Osteoblast (primary cell): ENCODE data around the gene RRAGC. TPM values are rescaled to one million over a fixed set of nuclear protein-coding genes. Genes with fewer than 3 reads are reported as not detected.

Source experiments
- DNase-seq: peaks from one replicate; pipeline ENCODE4 v3.0.0; 2011; ENCODE audit warnings: low spot score, mixed read lengths; ENCODE audit not compliant: insufficient read length; ENCODE audit errors: missing footprints
- H2AFZ ChIP-seq: 2 replicates; pipeline ENCODE4 v1.6.0; 2011; ENCODE audit warnings: mild to moderate bottlenecking, low read length
- H3K27ac ChIP-seq: 2 replicates; pipeline ENCODE4 v1.5.1; 2011; ENCODE audit warnings: mild to moderate bottlenecking, low read depth, low read length, moderate library complexity
- H3K27me3 ChIP-seq: 2 replicates; pipeline ENCODE4 v1.6.0; 2012; ENCODE audit warnings: mild to moderate bottlenecking, control low read depth, inconsistent platforms, low read length, moderate library complexity; ENCODE audit not compliant: insufficient read depth
- H3K36me3 ChIP-seq: 2 replicates; pipeline ENCODE4 v1.5.1; 2011; ENCODE audit warnings: mild to moderate bottlenecking, low read length, control low read depth, moderate library complexity; ENCODE audit not compliant: insufficient read depth
- H3K4me1 ChIP-seq: 2 replicates; pipeline ENCODE4 v1.5.1; 2011; ENCODE audit warnings: mild to moderate bottlenecking, low read length, control low read depth, moderate library complexity; ENCODE audit not compliant: insufficient read depth
- H3K4me2 ChIP-seq: 2 replicates; pipeline ENCODE4 v1.6.0; 2011; ENCODE audit warnings: mild to moderate bottlenecking, low read length; ENCODE audit not compliant: insufficient read depth
- H3K4me3 ChIP-seq: fragments of 200-600 bp; sonication (generic); 3 replicates; pipeline ENCODE4 v1.5.1; 2012; ENCODE audit warnings: mild to moderate bottlenecking, low read length, inconsistent platforms; ENCODE audit not compliant: insufficient read depth
- H3K79me2 ChIP-seq: 2 replicates; pipeline ENCODE4 v1.6.0; 2012; ENCODE audit warnings: mild to moderate bottlenecking, low read length, control low read depth, inconsistent platforms; ENCODE audit not compliant: insufficient read depth
- H3K9me3 ChIP-seq: 2 replicates; pipeline ENCODE4 v1.5.1; 2011; ENCODE audit warnings: low read depth, low read length, control low read depth
- H4K20me1 ChIP-seq: 2 replicates; pipeline ENCODE4 v1.6.0; 2012; ENCODE audit warnings: mild to moderate bottlenecking, low read length, control low read depth; ENCODE audit not compliant: insufficient read depth
- CTCF ChIP-seq: IDR thresholded peaks from 2 replicates; pipeline ENCODE4 v1.5.1; 2011; ENCODE audit warnings: mild to moderate bottlenecking, low read depth, low read length, moderate library complexity; ENCODE audit errors: extremely low read depth
- total RNA-seq: library from RNA; depleted of rRNA; stranded (reverse); fragments of >200 nt; gene quantifications from 2 replicates; pipeline ENCODE4 v1.2.3, GENCODE V29; 2012

RRAGC gene
- 57.9 and 64.5 TPM in 2 replicates for total RNA-seq

- H3K36me3 ChIP-seq, result peaks cover 18% of the 10 kb centered on the region
- no peak for TF ChIP-seq CTCF
- peaks cover 17% of the 10 kb centered on the region for H4K20me1 ChIP-seq
- DNase-seq, result peak; percentile 100
- peaks cover 17% of the 10 kb centered on the region for H3K4me1 ChIP-seq
- H3K4me2 ChIP-seq, result peak within 1 kb of the TSS; percentile 94
- H3K9me3 ChIP-seq, result no peaks in the 10 kb centered on the region
- H2AFZ ChIP-seq, result peak within 1 kb of the TSS; percentile 87
- no peaks in the 10 kb centered on the region for H3K27me3 ChIP-seq
- H3K79me2 ChIP-seq, result peaks cover 91% of the 10 kb centered on the region
- peak within 1 kb of the TSS; percentile 80 for H3K4me3 ChIP-seq
- peak within 1 kb of the TSS; percentile 77 for H3K27ac ChIP-seq
These were observed at the start of gene RRAGC for GRCh38 chr1:38859561-38860453. Gene RRAGC, minus strand, starts transcription at chr1:38859772. Its CDS starts 126 bp downstream, at chr1:38859646.

- no peak for TF ChIP-seq CTCF
- Histone ChIP-seq H3K4me1 (no peaks in the 10 kb centered on the region), H2AFZ (no peak overlapping the region), H3K4me3 (no peak overlapping the region), H3K36me3 (no peaks in the 10 kb centered on the region), H4K20me1 (no peaks in the 10 kb centered on the region), H3K4me2 (no peak overlapping the region), H3K9me3 (no peaks in the 10 kb centered on the region), H3K27ac (no peak overlapping the region), H3K27me3 (no peaks in the 10 kb centered on the region), H3K79me2 (no peaks in the 10 kb centered on the region)
- peak; percentile 19 for DNase-seq
These were observed 49.2 kb upstream of the RRAGC start for GRCh38 chr1:38908821-38909220.

- no peak for TF ChIP-seq CTCF
- Histone ChIP-seq H3K9me3 (no peaks in the 10 kb centered on the region), H4K20me1 (no peaks in the 10 kb centered on the region), H3K4me2 (no peak overlapping the region), H3K27me3 (no peaks in the 10 kb centered on the region), H3K4me1 (no peaks in the 10 kb centered on the region), H3K79me2 (no peaks in the 10 kb centered on the region), H3K36me3 (no peaks in the 10 kb centered on the region), H3K27ac (no peak overlapping the region), H3K4me3 (no peak overlapping the region), H2AFZ (no peak overlapping the region)
- DNase-seq, result peak; percentile 23
These were observed 46.4 kb upstream of the RRAGC start for GRCh38 chr1:38905985-38906384.

GRCh38 chr1:38899560-38899959 is 40.0 kb upstream of the RRAGC start:
- Histone ChIP-seq H4K20me1 (peaks cover 3% of the 10 kb centered on the region), H3K9me3 (no peaks in the 10 kb centered on the region), H3K4me3 (no peak overlapping the region), H3K36me3 (no peaks in the 10 kb centered on the region), H2AFZ (no peak overlapping the region), H3K4me2 (no peak overlapping the region), H3K4me1 (no peaks in the 10 kb centered on the region), H3K27ac (no peak overlapping the region), H3K27me3 (no peaks in the 10 kb centered on the region), H3K79me2 (peaks cover 4% of the 10 kb centered on the region)
- no peak for DNase-seq
- TF ChIP-seq CTCF, result no peak
